ENCODE results near the gene IFITM1. TPM values are rescaled to one million over a fixed set of nuclear protein-coding genes. Genes with fewer than 3 reads are reported as not detected.

Gene IFITM1
- total and polyA plus RNA-seq, 2 donors (not counting 3 experiments of a cell fraction or from before 2014, with no cell fraction given) = 11.5 to 24.6 TPM

DNA sequence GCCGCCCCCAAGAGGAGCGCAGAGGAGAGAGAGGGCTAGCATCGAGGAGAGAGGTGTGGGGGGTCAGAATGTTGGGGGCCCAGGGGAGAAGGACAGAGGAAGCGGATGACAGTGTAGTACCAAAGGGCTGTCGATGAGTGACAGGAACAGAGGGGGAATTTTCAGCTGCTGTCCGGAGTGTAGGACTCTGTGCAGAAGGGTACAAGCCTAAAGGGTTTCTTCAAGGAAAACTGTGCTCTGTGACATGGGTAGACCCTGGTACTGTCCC lies 41.0 kb upstream of the IFITM1 start:
- no peak overlapping the region for H3K4me3 ChIP-seq (replicated peaks in 1 of 3; ENCODE audit: insufficient read depth in 1 of 3, low read depth in 1 of 3, low read length in 3 of 3)
- peaks cover 17 to 23% of the 10 kb centered on the region in 2 experiments for H3K27me3 ChIP-seq (ENCODE audit: control insufficient read depth in 2 of 2, insufficient read depth in 2 of 2, low read length in 2 of 2)
- no peak overlapping the region for H3K4me2 ChIP-seq (ENCODE audit: insufficient read depth, low read length)
- no peaks in the 10 kb centered on the region for H3K36me3 ChIP-seq (ENCODE audit: control insufficient read depth in 2 of 2, extremely low read depth in 1 of 2, insufficient read depth in 2 of 2, low read length in 2 of 2)
- dilution Hi-C loops (cut with MboI; ENCODE audit: extremely low pct_ligation_motif_present, low sequenced_read_pairs) = no loop called here
- ChIA-PET POLR2A (no interaction called here), CTCF (interaction anchor here (2.6 kb wide), 1 partner anchor 22 kb away, joined by 10 read pairs; no protein-coding TSS in a partner anchor)
- no peak overlapping the region for H3K9ac ChIP-seq (replicated peaks; ENCODE audit: extremely low read depth, insufficient read depth, low read length)
- H3K9me3 ChIP-seq (replicated peaks; ENCODE audit: control insufficient read depth, insufficient read depth, low read length) = no peaks in the 10 kb centered on the region
- H3K4me1 ChIP-seq (ENCODE audit: control insufficient read depth, extremely low read depth, insufficient read depth, low read length) = no peaks in the 10 kb centered on the region
- DNase-seq (ENCODE audit: low read depth, low spot score) = no peak
- BruUV-seq (replicated peaks) = no TSS peak
- H3K27ac ChIP-seq (ENCODE audit: insufficient read depth, low read depth, low read length) = no peak overlapping the region
- H2AFZ ChIP-seq (ENCODE audit: low read depth, low read length) = no peak overlapping the region
- no peak for FAIRE-seq
- no peaks in the 10 kb centered on the region for H4K20me1 ChIP-seq (replicated peaks; ENCODE audit: control insufficient read depth, extremely low read depth, insufficient read depth, low read length)
- TF ChIP-seq MYC (IDR thresholded peaks at IDR 0.05; ENCODE audit: low read depth, low read length) = no peak
- no peaks in the 10 kb centered on the region for H3K9me1 ChIP-seq (replicated peaks; ENCODE audit: control insufficient read depth, extremely low read depth, insufficient read depth, low read length)
- intact Hi-C loops (cut with micrococcal nuclease) = no loop called here
- H3K79me2 ChIP-seq (ENCODE audit: control insufficient read depth, insufficient read depth, low read length) = no peaks in the 10 kb centered on the region

DNA sequence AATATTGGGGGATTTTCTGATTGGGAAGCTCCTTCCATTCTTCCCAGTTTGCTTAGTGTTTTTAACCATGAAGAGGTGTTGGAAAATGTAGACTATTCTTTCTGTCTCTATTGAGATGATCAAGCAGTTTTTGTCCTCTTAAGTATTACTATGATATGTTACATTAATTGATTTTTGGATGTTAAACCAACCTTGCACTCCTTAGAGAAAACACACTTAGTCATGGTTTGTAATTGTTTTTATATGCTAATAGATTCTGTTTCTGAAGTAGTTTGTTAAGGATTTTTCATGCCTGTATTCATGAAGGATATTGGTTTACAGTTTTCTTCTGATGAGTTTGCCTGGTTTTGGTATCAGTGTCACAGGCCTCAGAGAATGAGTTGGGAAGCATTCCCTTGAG lies 37.6 kb upstream of the IFITM1 start:
- dilution Hi-C loops (cut with MboI; ENCODE audit: extremely low pct_ligation_motif_present, low sequenced_read_pairs) = no loop called here
- FAIRE-seq (no peak), DNase-seq (ENCODE audit: low read depth, low spot score) (no peak)
- no peak overlapping the region for H3K4me3 ChIP-seq (replicated peaks in 1 of 3; ENCODE audit: insufficient read depth in 1 of 3, low read depth in 1 of 3, low read length in 3 of 3)
- no TSS peak for BruUV-seq (replicated peaks)
- H3K9me3 ChIP-seq (replicated peaks; ENCODE audit: control insufficient read depth, insufficient read depth, low read length) = no peaks in the 10 kb centered on the region
- no peak overlapping the region for H3K27ac ChIP-seq (ENCODE audit: insufficient read depth, low read depth, low read length)
- intact Hi-C loops (cut with micrococcal nuclease) = no loop called here
- H3K79me2 ChIP-seq (ENCODE audit: control insufficient read depth, insufficient read depth, low read length) = no peaks in the 10 kb centered on the region
- no peaks in the 10 kb centered on the region for H3K4me1 ChIP-seq (ENCODE audit: control insufficient read depth, extremely low read depth, insufficient read depth, low read length)
- TF ChIP-seq GATA2 (IDR thresholded peaks at IDR 0.05; ENCODE audit: insufficient read depth, insufficient read length, low read depth, low read length) (no peak), POLR2A (IDR thresholded peaks at IDR 0.05; ENCODE audit: low read depth, low read length) (no peak), POLR2AphosphoS5 (IDR thresholded peaks at IDR 0.05; ENCODE audit: insufficient read depth, low read depth, low read length) (no peak), MYC (IDR thresholded peaks at IDR 0.05; ENCODE audit: low read depth, low read length) (no peak), JUN (IDR thresholded peaks at IDR 0.05; ENCODE audit: borderline replicate concordance, insufficient read depth, insufficient read length, low read depth) (no peak), EZH2 (IDR thresholded peaks at IDR 0.05; ENCODE audit: borderline replicate concordance, low read depth, low read length, severe bottlenecking) (no peak), FOS (IDR thresholded peaks at IDR 0.05; ENCODE audit: borderline replicate concordance, insufficient read depth, low read length) (no peak)
- TF ChIP-seq, protein P1, sequence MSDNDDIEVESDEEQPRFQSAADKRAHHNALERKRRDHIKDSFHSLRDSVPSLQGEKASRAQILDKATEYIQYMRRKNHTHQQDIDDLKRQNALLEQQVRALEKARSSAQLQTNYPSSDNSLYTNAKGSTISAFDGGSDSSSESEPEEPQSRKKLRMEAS (IDR thresholded peaks at IDR 0.05; ENCODE audit: insufficient read depth, insufficient read length) = no peak
- TF ChIP-seq, protein P2, sequence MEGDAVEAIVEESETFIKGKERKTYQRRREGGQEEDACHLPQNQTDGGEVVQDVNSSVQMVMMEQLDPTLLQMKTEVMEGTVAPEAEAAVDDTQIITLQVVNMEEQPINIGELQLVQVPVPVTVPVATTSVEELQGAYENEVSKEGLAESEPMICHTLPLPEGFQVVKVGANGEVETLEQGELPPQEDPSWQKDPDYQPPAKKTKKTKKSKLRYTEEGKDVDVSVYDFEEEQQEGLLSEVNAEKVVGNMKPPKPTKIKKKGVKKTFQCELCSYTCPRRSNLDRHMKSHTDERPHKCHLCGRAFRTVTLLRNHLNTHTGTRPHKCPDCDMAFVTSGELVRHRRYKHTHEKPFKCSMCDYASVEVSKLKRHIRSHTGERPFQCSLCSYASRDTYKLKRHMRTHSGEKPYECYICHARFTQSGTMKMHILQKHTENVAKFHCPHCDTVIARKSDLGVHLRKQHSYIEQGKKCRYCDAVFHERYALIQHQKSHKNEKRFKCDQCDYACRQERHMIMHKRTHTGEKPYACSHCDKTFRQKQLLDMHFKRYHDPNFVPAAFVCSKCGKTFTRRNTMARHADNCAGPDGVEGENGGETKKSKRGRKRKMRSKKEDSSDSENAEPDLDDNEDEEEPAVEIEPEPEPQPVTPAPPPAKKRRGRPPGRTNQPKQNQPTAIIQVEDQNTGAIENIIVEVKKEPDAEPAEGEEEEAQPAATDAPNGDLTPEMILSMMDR (IDR thresholded peaks at IDR 0.05; ENCODE audit: extremely low read depth in 1 of 2, insufficient read depth in 1 of 2, low read depth in 1 of 2, low read length in 2 of 2) = no peak
- H2AFZ ChIP-seq (ENCODE audit: low read depth, low read length) = no peak overlapping the region
- H3K9ac ChIP-seq (replicated peaks; ENCODE audit: extremely low read depth, insufficient read depth, low read length) = no peak overlapping the region
- H3K4me2 ChIP-seq (ENCODE audit: insufficient read depth, low read length) = no peak overlapping the region
- H3K36me3 ChIP-seq (ENCODE audit: control insufficient read depth in 2 of 2, extremely low read depth in 1 of 2, insufficient read depth in 2 of 2, low read length in 2 of 2) = no peaks in the 10 kb centered on the region
- no peaks in the 10 kb centered on the region for H3K9me1 ChIP-seq (replicated peaks; ENCODE audit: control insufficient read depth, extremely low read depth, insufficient read depth, low read length)
- H3K27me3 ChIP-seq (ENCODE audit: control insufficient read depth in 2 of 2, insufficient read depth in 2 of 2, low read length in 2 of 2) = peaks cover 36 to 57% of the 10 kb centered on the region in 2 experiments
- CTCF ChIA-PET = interaction anchor here (1.8 kb wide), 1 partner anchor 25 kb away, joined by 12 read pairs; no protein-coding TSS in a partner anchor
- no peaks in the 10 kb centered on the region for H4K20me1 ChIP-seq (replicated peaks; ENCODE audit: control insufficient read depth, extremely low read depth, insufficient read depth, low read length)
- POLR2A ChIA-PET = no interaction called here
